ENCODE measurements around the gene SDK1.

Gene SDK1

GRCh38 chr7:4265066-4265465 lies 964.0 kb downstream of the SDK1 start:
- Histone ChIP-seq H3K27ac (no peak overlapping the region), H3K4me3 (no peak overlapping the region)

GRCh38 chr7:4265676-4266075 lies 964.6 kb downstream of the SDK1 start:
- Histone ChIP-seq H3K4me3 (no peak overlapping the region), H3K27ac (no peak overlapping the region)

GRCh38 chr7:4266270-4267040 lies 965.4 kb downstream of the SDK1 start:
- Histone ChIP-seq H3K27ac (no peak overlapping the region), H3K4me3 (no peak overlapping the region)

- H3K27ac ChIP-seq = no peak overlapping the region
- H3K4me3 ChIP-seq = no peak overlapping the region
Observed at GRCh38 chr7:4267341-4268039, 966.4 kb downstream of the SDK1 start.

GRCh38 chr7:4268040-4268965 lies 967.3 kb downstream of the SDK1 start:
- no peak overlapping the region for H3K27ac ChIP-seq
- H3K4me3 ChIP-seq = no peak overlapping the region

GRCh38 chr7:4269086-4269485 lies 968.0 kb downstream of the SDK1 start:
- Histone ChIP-seq H3K4me3 (no peak overlapping the region), H3K27ac (no peak overlapping the region)

- Histone ChIP-seq H3K4me3 (no peak overlapping the region), H3K27ac (no peak overlapping the region)
Observed at GRCh38 chr7:4269746-4270145, 968.7 kb downstream of the SDK1 start.

GRCh38 chr7:4270268-4270667 lies 969.2 kb downstream of the SDK1 start:
- Histone ChIP-seq H3K4me3 (no peak overlapping the region), H3K27ac (no peak overlapping the region)

GRCh38 chr7:4270941-4271715 lies 970.1 kb downstream of the SDK1 start:
- Histone ChIP-seq H3K4me3 (no peak overlapping the region), H3K27ac (no peak overlapping the region)

- H3K27ac ChIP-seq = no peak overlapping the region
- no peak overlapping the region for H3K4me3 ChIP-seq
Observed at GRCh38 chr7:4271716-4272015, 970.6 kb downstream of the SDK1 start.

GRCh38 chr7:4272141-4272540 lies 971.1 kb downstream of the SDK1 start:
- H3K27ac ChIP-seq = no peak overlapping the region
- H3K4me3 ChIP-seq = no peak overlapping the region

- Histone ChIP-seq H3K27ac (no peak overlapping the region), H3K4me3 (no peak overlapping the region)
Observed at GRCh38 chr7:4273566-4274230, 972.6 kb downstream of the SDK1 start.

GRCh38 chr7:4274286-4274685 lies 973.2 kb downstream of the SDK1 start:
- H3K4me3 ChIP-seq = no peak overlapping the region
- no peak overlapping the region for H3K27ac ChIP-seq

GRCh38 chr7:4277936-4278335 lies 976.9 kb downstream of the SDK1 start:
- Histone ChIP-seq H3K4me3 (no peak overlapping the region), H3K27ac (no peak overlapping the region)

GRCh38 chr7:4279216-4279615 lies 978.2 kb downstream of the SDK1 start:
- Histone ChIP-seq H3K4me3 (no peak overlapping the region), H3K27ac (no peak overlapping the region)

GRCh38 chr7:4281231-4281993 lies 980.4 kb downstream of the SDK1 start:
- Histone ChIP-seq H3K27ac (no peak overlapping the region), H3K4me3 (no peak overlapping the region)

GRCh38 chr7:4282434-4283223 lies 981.6 kb downstream of the SDK1 start:
- no peak overlapping the region for H3K27ac ChIP-seq
- H3K4me3 ChIP-seq = no peak overlapping the region

- Histone ChIP-seq H3K4me3 (no peak overlapping the region), H3K27ac (no peak overlapping the region)
Observed at GRCh38 chr7:4286351-4286750, 985.3 kb downstream of the SDK1 start.
